Measurements from ENCODE around the gene PSMA6.
"Not testable (repeated sequence)": the region's sequence is repeated elsewhere in the genome, so short reads cannot be mapped to it uniquely, and the experiment has no call there.

The PSMA6 gene

DNA sequence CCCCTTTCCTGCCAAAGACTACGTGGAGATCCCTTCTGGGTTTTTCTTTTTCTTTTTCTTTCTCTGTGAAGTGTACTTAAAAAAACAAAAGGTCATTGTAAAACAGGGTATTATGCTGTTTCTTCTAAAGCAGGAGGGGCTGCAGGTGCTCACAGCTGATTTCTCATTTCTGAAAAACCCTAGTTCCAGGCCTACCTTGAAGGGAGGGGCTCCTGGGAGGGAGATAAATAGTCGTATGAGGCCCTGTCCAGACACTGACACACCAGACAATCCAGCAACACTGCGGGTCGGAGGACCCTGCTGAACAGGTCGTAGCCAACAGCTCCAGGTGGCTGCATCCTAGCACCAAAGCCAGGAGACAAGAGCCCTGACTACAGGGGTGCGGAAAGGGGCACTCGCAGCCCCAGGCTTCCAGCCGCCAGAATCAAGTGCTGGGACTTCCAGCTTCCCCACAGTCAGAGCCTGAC, 41.1 kb downstream of the PSMA6 start:
- TF ChIP-seq, protein P1, sequence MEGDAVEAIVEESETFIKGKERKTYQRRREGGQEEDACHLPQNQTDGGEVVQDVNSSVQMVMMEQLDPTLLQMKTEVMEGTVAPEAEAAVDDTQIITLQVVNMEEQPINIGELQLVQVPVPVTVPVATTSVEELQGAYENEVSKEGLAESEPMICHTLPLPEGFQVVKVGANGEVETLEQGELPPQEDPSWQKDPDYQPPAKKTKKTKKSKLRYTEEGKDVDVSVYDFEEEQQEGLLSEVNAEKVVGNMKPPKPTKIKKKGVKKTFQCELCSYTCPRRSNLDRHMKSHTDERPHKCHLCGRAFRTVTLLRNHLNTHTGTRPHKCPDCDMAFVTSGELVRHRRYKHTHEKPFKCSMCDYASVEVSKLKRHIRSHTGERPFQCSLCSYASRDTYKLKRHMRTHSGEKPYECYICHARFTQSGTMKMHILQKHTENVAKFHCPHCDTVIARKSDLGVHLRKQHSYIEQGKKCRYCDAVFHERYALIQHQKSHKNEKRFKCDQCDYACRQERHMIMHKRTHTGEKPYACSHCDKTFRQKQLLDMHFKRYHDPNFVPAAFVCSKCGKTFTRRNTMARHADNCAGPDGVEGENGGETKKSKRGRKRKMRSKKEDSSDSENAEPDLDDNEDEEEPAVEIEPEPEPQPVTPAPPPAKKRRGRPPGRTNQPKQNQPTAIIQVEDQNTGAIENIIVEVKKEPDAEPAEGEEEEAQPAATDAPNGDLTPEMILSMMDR (IDR thresholded peaks at IDR 0.05; ENCODE audit: low read depth, low read length, poor library complexity, severe bottlenecking), result no peak
- TF ChIP-seq EZH2phosphoT487 (IDR thresholded peaks at IDR 0.05; ENCODE audit: borderline replicate concordance, low read length), result no peak
- no peak overlapping the region for H3K27ac ChIP-seq (ENCODE audit: low read depth, low read length)
- no peaks in the 10 kb centered on the region for H3K27me3 ChIP-seq (ENCODE audit: control insufficient read depth, low read length)
- no peak overlapping the region for H3K4me2 ChIP-seq (ENCODE audit: low read length)
- no peaks in the 10 kb centered on the region for H3K79me2 ChIP-seq (ENCODE audit: control insufficient read depth, low read length)
- H4K20me1 ChIP-seq (ENCODE audit: control insufficient read depth, insufficient read depth, low read depth, low read length), result no peaks in the 10 kb centered on the region
- 0 out of 2 replicates have a peak, but pooled peaks cover 4% of the 10 kb centered on the region for H3K4me1 ChIP-seq (ENCODE audit: control insufficient read depth, low read length)
- H3F3A ChIP-seq (ENCODE audit: control insufficient read depth, insufficient read depth), result no peaks in the 10 kb centered on the region
- H3K9me2 ChIP-seq (replicated peaks; ENCODE audit: control insufficient read depth, low read length), result no peaks in the 10 kb centered on the region
- H3K4me3 ChIP-seq (ENCODE audit: low read length), result no peak overlapping the region
- no peaks in the 10 kb centered on the region for H3K36me3 ChIP-seq (ENCODE audit: control insufficient read depth, low read length)
- H3K9me3 ChIP-seq (ENCODE audit: control insufficient read depth, insufficient read depth, low read length), result no peaks in the 10 kb centered on the region

DNA sequence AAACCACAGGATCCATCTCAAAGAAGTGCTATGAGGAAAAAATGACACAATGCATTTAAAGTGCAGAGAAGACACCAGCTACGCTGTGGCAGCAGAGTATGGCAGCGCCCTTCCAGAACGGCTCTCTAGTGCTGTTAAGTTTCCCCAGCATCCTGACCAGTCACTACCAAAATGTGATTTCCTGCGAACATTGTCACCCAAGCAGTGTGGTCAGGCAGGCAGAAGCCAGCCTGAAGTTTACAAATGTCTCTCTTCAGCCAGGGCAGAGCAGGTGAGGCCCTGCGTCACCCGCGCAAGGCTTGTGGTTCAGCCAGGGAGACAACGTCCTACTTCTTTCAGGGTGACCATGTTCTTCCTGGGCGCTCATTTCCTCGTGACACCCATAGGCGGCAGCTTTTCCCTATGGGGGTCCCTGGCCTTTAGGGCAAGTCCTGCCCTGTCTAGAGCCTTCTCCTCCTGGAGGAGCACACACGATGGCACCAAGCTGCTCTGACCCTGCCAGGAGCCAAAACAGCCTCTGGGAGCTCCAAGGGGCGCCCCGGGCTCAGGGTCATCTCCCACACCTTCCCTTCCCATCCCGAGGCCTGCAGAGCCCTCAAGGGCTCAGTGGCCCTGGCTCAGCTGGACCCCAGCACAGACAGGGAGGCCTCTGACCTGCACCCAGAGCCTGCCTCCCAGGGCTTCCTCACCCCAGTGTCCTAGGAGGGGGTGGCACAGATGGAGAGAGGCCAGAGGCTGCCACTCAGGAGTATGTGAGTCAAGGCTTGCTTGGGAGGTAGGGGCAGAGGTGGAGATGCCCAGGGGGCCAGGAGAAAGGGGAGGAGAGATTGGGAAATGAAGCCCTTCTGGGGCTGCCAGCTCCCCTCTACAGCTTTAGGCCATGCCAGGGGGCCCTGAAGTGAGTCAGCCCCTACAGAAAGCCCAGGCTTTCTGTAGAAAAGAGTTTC, 41.9 kb downstream of the PSMA6 start:
- TF ChIP-seq, protein P1 (IDR thresholded peaks at IDR 0.05; ENCODE audit: low read depth, low read length, poor library complexity, severe bottlenecking), result no peak
- no peak for TF ChIP-seq EZH2phosphoT487 (IDR thresholded peaks at IDR 0.05; ENCODE audit: borderline replicate concordance, low read length)
- H3K4me2 ChIP-seq (ENCODE audit: low read length), result no peak overlapping the region

DNA sequence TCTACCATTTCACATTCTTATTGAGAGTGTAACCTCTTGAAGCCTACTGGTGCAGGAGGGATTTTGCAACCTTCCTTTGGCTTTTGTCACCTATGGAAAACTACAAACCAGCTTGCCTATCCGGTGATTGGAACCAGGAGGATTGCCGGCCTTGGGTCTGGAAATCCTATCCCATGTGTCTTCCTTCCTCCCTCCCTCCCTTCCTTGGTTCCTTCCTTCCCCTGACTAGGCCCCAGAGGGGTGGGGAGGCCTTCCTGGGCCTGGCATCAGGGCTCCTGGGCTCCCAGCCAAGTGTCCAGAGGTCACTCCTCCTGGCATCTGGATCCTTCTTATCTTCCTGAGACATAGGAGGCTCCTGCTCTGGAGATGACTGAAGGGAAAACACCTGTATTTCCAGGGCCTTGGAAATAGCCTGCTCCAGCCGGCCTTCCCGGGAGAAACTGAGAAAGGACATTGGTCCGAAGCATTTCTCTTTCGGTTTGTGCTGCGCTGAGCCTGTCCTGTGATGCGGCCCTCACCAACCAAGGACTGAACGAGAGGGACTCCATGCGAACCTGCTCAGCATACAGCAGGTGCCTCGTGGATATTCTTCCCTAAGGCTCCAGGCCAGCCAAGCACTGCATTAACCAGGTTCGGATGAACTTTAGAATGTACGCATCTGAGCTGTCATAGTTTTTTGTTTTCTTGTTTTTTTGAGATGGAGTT, 43.4 kb downstream of the PSMA6 start:
- Histone ChIP-seq H4K20me1 (ENCODE audit: control insufficient read depth, insufficient read depth, low read depth, low read length) (no peaks in the 10 kb centered on the region), H3K27ac (ENCODE audit: low read depth, low read length) (no peak overlapping the region), H3K27me3 (ENCODE audit: control insufficient read depth, low read length) (no peaks in the 10 kb centered on the region), H3K9me2 (replicated peaks; ENCODE audit: control insufficient read depth, low read length) (no peaks in the 10 kb centered on the region), H3K9me3 (ENCODE audit: control insufficient read depth, insufficient read depth, low read length) (no peaks in the 10 kb centered on the region), H3K36me3 (ENCODE audit: control insufficient read depth, low read length) (no peaks in the 10 kb centered on the region), H3K79me2 (ENCODE audit: control insufficient read depth, low read length) (no peaks in the 10 kb centered on the region), H3F3A (ENCODE audit: control insufficient read depth, insufficient read depth) (no peaks in the 10 kb centered on the region), H3K4me2 (ENCODE audit: low read length) (no peak overlapping the region), H3K4me1 (ENCODE audit: control insufficient read depth, low read length) (peaks cover 16% of the 10 kb centered on the region), H3K4me3 (ENCODE audit: low read length) (no peak overlapping the region)
- TF ChIP-seq, protein P1 (IDR thresholded peaks at IDR 0.05; ENCODE audit: low read depth, low read length, poor library complexity, severe bottlenecking), result no peak
- TF ChIP-seq EZH2phosphoT487 (IDR thresholded peaks at IDR 0.05; ENCODE audit: borderline replicate concordance, low read length), result no peak

More for the DNA sequence above, 41.9 kb downstream of the PSMA6 start:
- no peak overlapping the region for H3K27ac ChIP-seq (ENCODE audit: low read depth, low read length)
- H3K4me3 ChIP-seq (ENCODE audit: low read length), result no peak overlapping the region
- no peaks in the 10 kb centered on the region for H3K27me3 ChIP-seq (ENCODE audit: control insufficient read depth, low read length)
- no peaks in the 10 kb centered on the region for H3K79me2 ChIP-seq (ENCODE audit: control insufficient read depth, low read length)
- no peaks in the 10 kb centered on the region for H3K36me3 ChIP-seq (ENCODE audit: control insufficient read depth, low read length)
- H3F3A ChIP-seq (ENCODE audit: control insufficient read depth, insufficient read depth), result no peaks in the 10 kb centered on the region
- H3K9me2 ChIP-seq (replicated peaks; ENCODE audit: control insufficient read depth, low read length), result no peaks in the 10 kb centered on the region
- 0 out of 2 replicates have a peak, but pooled peaks cover 4% of the 10 kb centered on the region for H3K4me1 ChIP-seq (ENCODE audit: control insufficient read depth, low read length)
- H3K9me3 ChIP-seq (ENCODE audit: control insufficient read depth, insufficient read depth, low read length), result no peaks in the 10 kb centered on the region
- no peaks in the 10 kb centered on the region for H4K20me1 ChIP-seq (ENCODE audit: control insufficient read depth, insufficient read depth, low read depth, low read length)

DNA sequence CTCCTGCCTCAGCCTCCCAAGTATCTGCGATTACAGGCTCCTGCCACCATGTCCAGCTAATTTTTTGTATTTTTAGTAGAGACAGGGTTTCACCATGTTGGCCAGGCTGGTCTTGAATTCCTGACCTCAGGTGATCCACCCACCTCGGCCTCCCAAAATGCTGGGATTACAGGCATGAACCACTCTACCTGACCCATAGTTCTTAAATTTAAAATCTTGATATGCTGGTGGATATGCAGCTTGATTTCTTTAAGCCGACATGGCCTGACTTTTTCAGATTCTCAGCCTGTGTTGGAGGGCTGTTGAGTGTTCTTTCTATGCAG, 44.0 kb downstream of the PSMA6 start:
- not testable (repeated sequence) for H3K27me3 ChIP-seq (ENCODE audit: control insufficient read depth, low read length); H3K4me3 ChIP-seq (ENCODE audit: low read length); H3K36me3 ChIP-seq (ENCODE audit: control insufficient read depth, low read length); H3K27ac ChIP-seq (ENCODE audit: low read depth, low read length); H3K4me2 ChIP-seq (ENCODE audit: low read length); H3K9me3 ChIP-seq (ENCODE audit: control insufficient read depth, insufficient read depth, low read length); H4K20me1 ChIP-seq (ENCODE audit: control insufficient read depth, insufficient read depth, low read depth, low read length); H3K79me2 ChIP-seq (ENCODE audit: control insufficient read depth, low read length); H3K9me2 ChIP-seq (replicated peaks; ENCODE audit: control insufficient read depth, low read length); H3F3A ChIP-seq (ENCODE audit: control insufficient read depth, insufficient read depth)
- H3K4me1 ChIP-seq (ENCODE audit: control insufficient read depth, low read length), result peaks cover 16% of the 10 kb centered on the region

Data from DOHH2 (cell line).